H9 (cell line): ENCODE measurements around the gene TTC39C. TPM values are rescaled to one million over a fixed set of nuclear protein-coding genes. Genes with fewer than 3 reads are reported as not detected.

Source experiments
- DNase-seq: peaks from one replicate; pipeline ENCODE4 v3.0.0-alpha.2; 2017
- H2AFZ ChIP-seq: one replicate; pipeline ENCODE4 v1.6.1; 2013; ENCODE audit warnings: mild to moderate bottlenecking, low read length, control low read depth, moderate library complexity
- H2AK5ac ChIP-seq: 2 replicates; pipeline ENCODE4 v1.6.1; 2013; ENCODE audit warnings: low read length, control low read depth, mixed read lengths; ENCODE audit not compliant: insufficient read length
- H2BK120ac ChIP-seq: one replicate; pipeline ENCODE4 v1.6.1; 2013; ENCODE audit warnings: low read depth, mild to moderate bottlenecking, low read length, control low read depth, inconsistent platforms; ENCODE audit not compliant: poor library complexity, severe bottlenecking
- H2BK12ac ChIP-seq: 2 replicates; pipeline ENCODE4 v1.6.1; 2013; ENCODE audit warnings: low read length, control low read depth, mixed read lengths, low read depth; ENCODE audit not compliant: insufficient read length
- H2BK15ac ChIP-seq: 2 replicates; pipeline ENCODE4 v1.6.1; 2013; ENCODE audit warnings: low read depth, low read length, control low read depth
- H2BK20ac ChIP-seq: one replicate; pipeline ENCODE4 v1.6.1; 2013; ENCODE audit warnings: low read depth, mild to moderate bottlenecking, low read length, control low read depth, inconsistent platforms; ENCODE audit not compliant: poor library complexity, severe bottlenecking
- H2BK5ac ChIP-seq: 2 replicates; pipeline ENCODE4 v1.6.1; 2013; ENCODE audit warnings: low read length, control low read depth, mixed read lengths; ENCODE audit not compliant: insufficient read length
- H3K14ac ChIP-seq: 2 replicates; pipeline ENCODE4 v1.6.1; 2013; ENCODE audit warnings: low read length, control low read depth; ENCODE audit not compliant: insufficient read depth
- H3K18ac ChIP-seq: 2 replicates; pipeline ENCODE4 v1.6.1; 2013; ENCODE audit warnings: low read depth, mild to moderate bottlenecking, mixed read lengths, low read length, control low read depth; ENCODE audit not compliant: insufficient read length
- H3K23ac ChIP-seq: 2 replicates; pipeline ENCODE4 v1.6.1; 2013; ENCODE audit warnings: low read length, control low read depth, mixed read lengths, low read depth; ENCODE audit not compliant: insufficient read length
- H3K23me2 ChIP-seq: 2 replicates; pipeline ENCODE4 v1.6.1; 2013; ENCODE audit warnings: low read depth, mild to moderate bottlenecking, mixed read lengths, low read length, control low read depth; ENCODE audit not compliant: insufficient read length, poor library complexity, severe bottlenecking
- H3K27ac ChIP-seq: 2 replicates; pipeline ENCODE4 v1.5.1; 2013; ENCODE audit warnings: low read length, control low read depth, mixed read lengths, low read depth; ENCODE audit not compliant: insufficient read length
- H3K27me3 ChIP-seq: 2 replicates; pipeline ENCODE4 v1.6.1; 2013; ENCODE audit warnings: low read length, control low read depth, inconsistent platforms; ENCODE audit not compliant: insufficient read depth
- H3K4ac ChIP-seq: 2 replicates; pipeline ENCODE4 v1.6.1; 2013; ENCODE audit warnings: low read depth, mild to moderate bottlenecking, control low read depth, inconsistent platforms, low read length, moderate library complexity
- H3K4me1 ChIP-seq: 2 replicates; pipeline ENCODE4 v1.6.1; 2013; ENCODE audit warnings: low read length, control low read depth, inconsistent platforms; ENCODE audit not compliant: insufficient read depth
- H3K4me2 ChIP-seq: 2 replicates; pipeline ENCODE4 v1.6.1; 2013; ENCODE audit warnings: low read length, control low read depth, mixed read lengths; ENCODE audit not compliant: insufficient read length, insufficient read depth
- H3K56ac ChIP-seq: 2 replicates; pipeline ENCODE4 v1.6.1; 2013; ENCODE audit warnings: low read depth, mild to moderate bottlenecking, mixed read lengths, low read length, control low read depth; ENCODE audit not compliant: insufficient read length
- H3K79me1 ChIP-seq: 2 replicates; pipeline ENCODE4 v1.6.1; 2013; ENCODE audit warnings: low read depth, mild to moderate bottlenecking, moderate library complexity, low read length, control low read depth, inconsistent platforms; ENCODE audit not compliant: insufficient read depth, poor library complexity, severe bottlenecking
- H3K79me2 ChIP-seq: 2 replicates; pipeline ENCODE4 v1.6.1; 2013; ENCODE audit warnings: low read length, control low read depth, inconsistent platforms; ENCODE audit not compliant: insufficient read depth
- H3K9ac ChIP-seq: 2 replicates; pipeline ENCODE4 v1.6.1; 2013; ENCODE audit warnings: low read length, control low read depth, mixed read lengths; ENCODE audit not compliant: insufficient read length; ENCODE audit errors: extremely low read depth
- H3K9me3 ChIP-seq: one replicate; pipeline ENCODE4 v1.6.1; 2013; ENCODE audit warnings: low read depth, low read length, inconsistent platforms; ENCODE audit not compliant: control insufficient read depth
- H3T11ph ChIP-seq: one replicate; pipeline ENCODE4 v1.6.1; 2013; ENCODE audit warnings: mild to moderate bottlenecking, low read length, control low read depth, inconsistent platforms
- H4K20me1 ChIP-seq: one replicate; pipeline ENCODE4 v1.6.1; 2013; ENCODE audit not compliant: control insufficient read depth, insufficient read length, insufficient read depth
- H4K5ac ChIP-seq: 2 replicates; pipeline ENCODE4 v1.6.1; 2013; ENCODE audit warnings: low read depth, mild to moderate bottlenecking, mixed read lengths, low read length, control low read depth; ENCODE audit not compliant: insufficient read length
- H4K8ac ChIP-seq: replicated peaks from 2 replicates; pipeline ENCODE4 v1.6.1; 2013; ENCODE audit warnings: low read length, control low read depth, mixed read lengths, low read depth; ENCODE audit not compliant: insufficient read length
- H4K91ac ChIP-seq: 2 replicates; pipeline ENCODE4 v1.6.1; 2013; ENCODE audit warnings: low read depth, mild to moderate bottlenecking, moderate library complexity, mixed read lengths, low read length, control low read depth; ENCODE audit not compliant: insufficient read length
- H3K27ac Mint-ChIP-seq, 3 experiments: 2 replicates in 2 of 3; 3 replicates in 1 of 3; pipeline ENCODE4 v1.8.0; 2020 to 2021; ENCODE audit warnings: mixed read lengths in 3 of 3, mild to moderate bottlenecking in 1 of 3, moderate library complexity in 1 of 3
- H3K27me3 Mint-ChIP-seq: 2 replicates; pipeline ENCODE4 v1.8.0; 2021; ENCODE audit warnings: low read depth, mild to moderate bottlenecking, moderate library complexity, mixed read lengths
- H3K36me3 Mint-ChIP-seq, 3 experiments: 2 replicates in 2 of 3; 3 replicates in 1 of 3; pipeline ENCODE4 v1.8.0; 2020 to 2021; ENCODE audit warnings: low read depth in 3 of 3, mixed read lengths in 3 of 3; ENCODE audit not compliant: insufficient read depth in 1 of 3
- H3K4me1 Mint-ChIP-seq, 2 experiments: 2 replicates each; pipeline ENCODE4 v1.8.0; 2020; ENCODE audit warnings: mixed read lengths in 2 of 2
- H3K4me3 Mint-ChIP-seq, 2 experiments: 2 replicates in 1 of 2; 3 replicates in 1 of 2; pipeline ENCODE4 v1.8.0; 2020 to 2021; ENCODE audit warnings: mild to moderate bottlenecking in 2 of 2, mixed read lengths in 2 of 2, moderate library complexity in 1 of 2
- H3K9me3 Mint-ChIP-seq, 2 experiments: 2 replicates in 1 of 2; 3 replicates in 1 of 2; pipeline ENCODE4 v1.8.0; 2020; ENCODE audit warnings: mild to moderate bottlenecking in 2 of 2, mixed read lengths in 2 of 2, moderate library complexity in 1 of 2
- WGBS: extraction: QIAGEN DNeasy Blood & Tissue Kit; methylation state at CpG from one replicate; pipeline ENCODE4 v1.1.7; 2013; ENCODE audit warnings: missing lambda C conversion rate, low lambda C conversion rate, mixed read lengths; ENCODE audit not compliant: insufficient read length; ENCODE audit errors: extremely low coverage; 5-methylcytosine and 5-hydroxymethylcytosine counted together
- total RNA-seq: library from RNA; stranded (reverse); gene quantifications from 2 replicates; pipeline ENCODE4 v1.2.1, GENCODE V29; 2021
- TF ChIP-seq, protein P1 (sequence below): fragments of 200-600 bp; sonication (generic); conservative IDR thresholded peaks from 3 replicates; pipeline ENCODE4 v1.8.0; 2021; ENCODE audit warnings: antibody characterized with exemption, mild to moderate bottlenecking

TTC39C gene
- total RNA-seq, 1 experiment from 2014 or later, result 18.0 TPM

DNA sequence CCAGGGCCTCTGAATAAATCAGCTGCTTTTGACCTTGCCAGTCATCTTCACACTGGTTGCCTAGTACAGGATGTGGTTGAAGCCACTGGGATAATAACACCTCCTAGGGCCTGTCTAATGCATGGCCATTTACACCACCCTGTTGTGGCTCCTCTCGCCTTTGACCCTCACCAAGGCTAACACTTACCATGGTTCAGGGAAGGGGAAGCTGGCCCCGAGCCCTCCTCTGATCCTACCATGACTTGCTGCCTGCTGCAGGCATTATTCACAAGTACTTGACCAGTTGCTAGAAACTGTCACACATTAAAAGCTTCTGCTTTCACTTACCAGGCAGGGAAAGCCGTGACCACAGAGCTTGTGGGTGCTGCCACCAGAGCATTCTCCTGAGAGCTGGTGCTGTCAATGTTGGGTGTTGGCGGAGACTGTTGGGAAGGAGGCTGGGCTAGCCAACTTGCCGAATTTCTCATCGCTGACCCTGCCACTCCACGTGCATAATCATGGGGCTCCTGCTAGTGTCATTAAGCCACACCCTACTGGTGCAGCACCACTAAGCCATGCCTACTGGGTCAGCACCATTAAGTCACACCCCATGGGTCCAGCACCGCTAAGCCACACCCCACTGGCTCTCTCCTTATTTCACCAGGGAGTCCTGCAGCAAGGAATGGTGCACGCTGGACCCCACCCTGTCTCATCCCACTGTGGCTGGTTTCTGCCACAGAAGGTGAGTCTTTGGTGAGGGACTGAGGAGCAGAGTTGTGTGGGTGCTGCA is 47.0 kb upstream of the TTC39C start:
- no peak for DNase-seq
- no CpG with 5 or more reads among the region's 9 CpGs for WGBS
- H2AFZ ChIP-seq, result no peak overlapping the region

More for the DNA sequence above, 47.0 kb upstream of the TTC39C start:
- Histone ChIP-seq H3K56ac (no peak overlapping the region), H3K4ac (no peak overlapping the region), H4K8ac (no peak overlapping the region), H3K27me3 (no peaks in the 10 kb centered on the region), H3K23me2 (no peaks in the 10 kb centered on the region), H2BK120ac (no peak overlapping the region), H4K5ac (no peak overlapping the region), H3K9me3 (no peaks in the 10 kb centered on the region), H3K23ac (no peak overlapping the region), H3K4me2 (no peak overlapping the region), H3K79me2 (no peaks in the 10 kb centered on the region), H4K91ac (no peak overlapping the region), H2BK15ac (no peak overlapping the region), H3K14ac (no peak overlapping the region; the same call in 1 of the 2 replicates), H2AK5ac (no peak overlapping the region), H3K18ac (no peak overlapping the region), H3K27ac (no peak overlapping the region), H3K4me1 (peaks cover 2% of the 10 kb centered on the region; the same call in 1 of the 2 replicates), H3K79me1 (no peaks in the 10 kb centered on the region), H2BK5ac (no peak overlapping the region), H2BK12ac (no peak overlapping the region), H3K9ac (no peak overlapping the region), H4K20me1 (no peaks in the 10 kb centered on the region), H2BK20ac (no peak overlapping the region), H3T11ph (no peak overlapping the region)
- H3K27ac Mint-ChIP-seq, result no peak overlapping the region
- H3K4me3 Mint-ChIP-seq, result no peak overlapping the region
- peaks cover 0 to 3% (median 0%) of the 10 kb centered on the region in 3 experiments; a peak in 2 of 7 replicates for H3K36me3 Mint-ChIP-seq
- TF ChIP-seq, protein P1, sequence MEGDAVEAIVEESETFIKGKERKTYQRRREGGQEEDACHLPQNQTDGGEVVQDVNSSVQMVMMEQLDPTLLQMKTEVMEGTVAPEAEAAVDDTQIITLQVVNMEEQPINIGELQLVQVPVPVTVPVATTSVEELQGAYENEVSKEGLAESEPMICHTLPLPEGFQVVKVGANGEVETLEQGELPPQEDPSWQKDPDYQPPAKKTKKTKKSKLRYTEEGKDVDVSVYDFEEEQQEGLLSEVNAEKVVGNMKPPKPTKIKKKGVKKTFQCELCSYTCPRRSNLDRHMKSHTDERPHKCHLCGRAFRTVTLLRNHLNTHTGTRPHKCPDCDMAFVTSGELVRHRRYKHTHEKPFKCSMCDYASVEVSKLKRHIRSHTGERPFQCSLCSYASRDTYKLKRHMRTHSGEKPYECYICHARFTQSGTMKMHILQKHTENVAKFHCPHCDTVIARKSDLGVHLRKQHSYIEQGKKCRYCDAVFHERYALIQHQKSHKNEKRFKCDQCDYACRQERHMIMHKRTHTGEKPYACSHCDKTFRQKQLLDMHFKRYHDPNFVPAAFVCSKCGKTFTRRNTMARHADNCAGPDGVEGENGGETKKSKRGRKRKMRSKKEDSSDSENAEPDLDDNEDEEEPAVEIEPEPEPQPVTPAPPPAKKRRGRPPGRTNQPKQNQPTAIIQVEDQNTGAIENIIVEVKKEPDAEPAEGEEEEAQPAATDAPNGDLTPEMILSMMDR, result no peak
- H3K9me3 Mint-ChIP-seq, result no peaks in the 10 kb centered on the region
- 0 out of 2 replicates have a peak, but pooled peaks cover 3% of the 10 kb centered on the region for H3K27me3 Mint-ChIP-seq
- H3K4me1 Mint-ChIP-seq, result peaks cover 17 to 22% of the 10 kb centered on the region in 2 experiments
